ENCODE measurements around the gene TMEM200A.

- TF ChIP-seq CREB1 (IDR thresholded peaks at IDR 0.05) (no peak), EZH2 (IDR thresholded peaks at IDR 0.05; ENCODE audit: low read depth, low read length, severe bottlenecking) (no peak), ATF2 (IDR thresholded peaks at IDR 0.05; ENCODE audit: low read length) (no peak), CHD1 (IDR thresholded peaks at IDR 0.05; ENCODE audit: low read depth, low read length) (no peak), SP1 (IDR thresholded peaks at IDR 0.05; ENCODE audit: low read depth, low read length) (no peak), POLR2AphosphoS5 (IDR thresholded peaks at IDR 0.05; ENCODE audit: low read depth, low read length) (no peak), TBP (IDR thresholded peaks at IDR 0.05; ENCODE audit: low read depth, low read length) (no peak), SIX5 (IDR thresholded peaks at IDR 0.05; ENCODE audit: low read depth, low read length) (no peak)
Observed at GRCh38 chr6:130434174-130434873, 68.5 kb downstream of the TMEM200A start.
